Measurements from ENCODE around the gene EPHB6.

- TF ChIP-seq EP300 (IDR thresholded peaks at IDR 0.05) (no peak), POLR2A (IDR thresholded peaks at IDR 0.05) (no peak), POLR2AphosphoS5 (IDR thresholded peaks at IDR 0.05) (no peak)
- TF ChIP-seq, protein P1, sequence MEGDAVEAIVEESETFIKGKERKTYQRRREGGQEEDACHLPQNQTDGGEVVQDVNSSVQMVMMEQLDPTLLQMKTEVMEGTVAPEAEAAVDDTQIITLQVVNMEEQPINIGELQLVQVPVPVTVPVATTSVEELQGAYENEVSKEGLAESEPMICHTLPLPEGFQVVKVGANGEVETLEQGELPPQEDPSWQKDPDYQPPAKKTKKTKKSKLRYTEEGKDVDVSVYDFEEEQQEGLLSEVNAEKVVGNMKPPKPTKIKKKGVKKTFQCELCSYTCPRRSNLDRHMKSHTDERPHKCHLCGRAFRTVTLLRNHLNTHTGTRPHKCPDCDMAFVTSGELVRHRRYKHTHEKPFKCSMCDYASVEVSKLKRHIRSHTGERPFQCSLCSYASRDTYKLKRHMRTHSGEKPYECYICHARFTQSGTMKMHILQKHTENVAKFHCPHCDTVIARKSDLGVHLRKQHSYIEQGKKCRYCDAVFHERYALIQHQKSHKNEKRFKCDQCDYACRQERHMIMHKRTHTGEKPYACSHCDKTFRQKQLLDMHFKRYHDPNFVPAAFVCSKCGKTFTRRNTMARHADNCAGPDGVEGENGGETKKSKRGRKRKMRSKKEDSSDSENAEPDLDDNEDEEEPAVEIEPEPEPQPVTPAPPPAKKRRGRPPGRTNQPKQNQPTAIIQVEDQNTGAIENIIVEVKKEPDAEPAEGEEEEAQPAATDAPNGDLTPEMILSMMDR (IDR thresholded peaks at IDR 0.05) = no peak
Observed at GRCh38 chr7:142908921-142909890, 54.3 kb downstream of the EPHB6 start.

Measured in sigmoid colon (tissue), 4 donors.